Measurements from ENCODE around the gene MAN1A2.

- TF ChIP-seq CTCF (IDR thresholded peaks at IDR 0.05; ENCODE audit: poor library complexity), result no peak
- no peak for TF ChIP-seq EZH2 (IDR thresholded peaks at IDR 0.05; ENCODE audit: borderline replicate concordance)
- TF ChIP-seq EZH2phosphoT487 (IDR thresholded peaks at IDR 0.05; ENCODE audit: low read depth, severe bottlenecking, unreplicated experiment), result no peak
Observed at GRCh38 chr1:117453958-117454357, 86.7 kb downstream of the MAN1A2 start.

Data from hepatocyte (in vitro differentiated cells).